Karpas-422 (cell line): ENCODE results near the gene HDAC5. TPM values are rescaled to one million over a fixed set of nuclear protein-coding genes. Genes with fewer than 3 reads are reported as not detected.
"Not testable (repeated sequence)": the region's sequence is repeated elsewhere in the genome, so short reads cannot be mapped to it uniquely, and the experiment has no call there.

Experiments
- DNase-seq: peaks from one replicate; pipeline ENCODE4 v3.0.0-alpha.2; 2015
- H2AFZ ChIP-seq: fragments of 200-600 bp; sonication (generic); 2 replicates; pipeline ENCODE4 v1.6.1; 2014; ENCODE audit warnings: antibody characterized with exemption, low read length, mixed read lengths
- H3K27ac ChIP-seq: fragments of 200-600 bp; sonication (generic); 2 replicates; pipeline ENCODE4 v1.5.1; 2014; ENCODE audit warnings: mild to moderate bottlenecking, low read length, moderate library complexity
- H3K27me3 ChIP-seq: fragments of 200-600 bp; sonication (generic); 2 replicates; pipeline ENCODE4 v1.6.1; 2014; ENCODE audit warnings: low read length, mixed read lengths
- H3K36me3 ChIP-seq: fragments of 200-600 bp; sonication (generic); 2 replicates; pipeline ENCODE4 v1.6.1; 2014; ENCODE audit warnings: low read length, mixed read lengths; ENCODE audit not compliant: insufficient read depth
- H3K4me1 ChIP-seq: fragments of 200-600 bp; sonication (generic); 2 replicates; pipeline ENCODE4 v1.6.1; 2014; ENCODE audit warnings: mild to moderate bottlenecking, low read length, mixed read lengths
- H3K4me2 ChIP-seq: fragments of 200-600 bp; sonication (generic); 2 replicates; pipeline ENCODE4 v1.6.1; 2014; ENCODE audit warnings: low read length, low read depth, mild to moderate bottlenecking; ENCODE audit not compliant: poor library complexity, severe bottlenecking
- H3K4me3 ChIP-seq: fragments of 200-600 bp; sonication (generic); 2 replicates; pipeline ENCODE4 v1.5.1; 2014; ENCODE audit warnings: mild to moderate bottlenecking, antibody characterized with exemption, low read length, mixed read lengths
- H3K79me2 ChIP-seq: fragments of 200-600 bp; sonication (generic); 2 replicates; pipeline ENCODE4 v1.6.1; 2014; ENCODE audit warnings: mild to moderate bottlenecking, low read length, mixed read lengths
- H3K9ac ChIP-seq: fragments of 200-600 bp; sonication (generic); 2 replicates; pipeline ENCODE4 v1.6.0; 2014; ENCODE audit warnings: low read length
- H3K9me2 ChIP-seq: fragments of 200-600 bp; sonication (generic), shearing (Covaris generic); replicated peaks from 2 replicates; pipeline ENCODE4 v1.6.0; 2014; ENCODE audit warnings: mild to moderate bottlenecking, low read length, moderate library complexity; ENCODE audit not compliant: insufficient read depth
- H3K9me3 ChIP-seq: fragments of 300-700, 200-600 bp; sonication (generic); 2 replicates; pipeline ENCODE4 v1.6.1; 2014; ENCODE audit warnings: low read length, mixed read lengths
- H4K20me1 ChIP-seq: fragments of 200-600 bp; sonication (generic); 2 replicates; pipeline ENCODE4 v1.6.1; 2014; ENCODE audit warnings: mild to moderate bottlenecking, antibody characterized with exemption, low read length, low read depth; ENCODE audit not compliant: insufficient read depth
- total RNA-seq: library from RNA; depleted of rRNA; stranded (reverse); fragments of >200 nt; shearing (Covaris generic); gene quantifications from 2 replicates; pipeline ENCODE4 v1.2.3, GENCODE V29; 2014; ENCODE audit warnings: low replicate concordance

The HDAC5 gene
- total RNA-seq, 1 experiment from 2014 or later: 24.4 TPM

- DNase-seq: no peak
- peaks cover 15% of the 10 kb centered on the region for H3K36me3 ChIP-seq
- no peaks in the 10 kb centered on the region for H3K9me3 ChIP-seq
- no peak overlapping the region for H2AFZ ChIP-seq
- no peaks in the 10 kb centered on the region for H4K20me1 ChIP-seq
- H3K27ac ChIP-seq: no peak overlapping the region
- H3K4me3 ChIP-seq: no peak overlapping the region
- H3K4me2 ChIP-seq: no peak overlapping the region
- no peaks in the 10 kb centered on the region for H3K4me1 ChIP-seq
- no peaks in the 10 kb centered on the region for H3K27me3 ChIP-seq
- H3K9ac ChIP-seq: no peak overlapping the region
- peaks cover 13% of the 10 kb centered on the region for H3K79me2 ChIP-seq
- H3K9me2 ChIP-seq: no peaks in the 10 kb centered on the region
Observed at GRCh38 chr17:44155488-44155887, 32.0 kb upstream of the HDAC5 start.

GRCh38 chr17:44152875-44153274, 29.4 kb upstream of the HDAC5 start:
- Histone ChIP-seq H4K20me1 (no peaks in the 10 kb centered on the region), H3K27me3 (no peaks in the 10 kb centered on the region), H3K9me2 (no peaks in the 10 kb centered on the region), H3K4me1 (no peaks in the 10 kb centered on the region), H3K9me3 (no peaks in the 10 kb centered on the region), H3K79me2 (peaks cover 27% of the 10 kb centered on the region), H3K36me3 (peaks cover 15% of the 10 kb centered on the region), H3K27ac (no peak overlapping the region), H3K4me3 (no peak overlapping the region), H3K9ac (no peak overlapping the region), H3K4me2 (no peak overlapping the region), H2AFZ (no peak overlapping the region)
- no peak for DNase-seq

GRCh38 chr17:44149750-44150329, 26.4 kb upstream of the HDAC5 start:
- Histone ChIP-seq H4K20me1 (no peaks in the 10 kb centered on the region), H3K9ac (no peak overlapping the region), H3K27me3 (no peaks in the 10 kb centered on the region), H3K79me2 (peaks cover 27% of the 10 kb centered on the region), H3K4me1 (no peaks in the 10 kb centered on the region), H3K27ac (no peak overlapping the region), H3K36me3 (peaks cover 16% of the 10 kb centered on the region), H3K9me3 (no peaks in the 10 kb centered on the region), H3K9me2 (no peaks in the 10 kb centered on the region), H3K4me3 (no peak overlapping the region), H3K4me2 (no peak overlapping the region), H2AFZ (no peak overlapping the region)
- DNase-seq: no peak

GRCh38 chr17:44149066-44149465, 25.6 kb upstream of the HDAC5 start:
- H3K27me3 ChIP-seq, H2AFZ ChIP-seq, H3K9me3 ChIP-seq, H3K27ac ChIP-seq, DNase-seq, H3K9ac ChIP-seq, H3K4me2 ChIP-seq, H4K20me1 ChIP-seq, H3K9me2 ChIP-seq, H3K4me3 ChIP-seq, H3K4me1 ChIP-seq: not testable (repeated sequence)
- Histone ChIP-seq H3K36me3 (peaks cover 16% of the 10 kb centered on the region), H3K79me2 (peaks cover 27% of the 10 kb centered on the region)

GRCh38 chr17:44147812-44148211, 24.4 kb upstream of the HDAC5 start:
- Histone ChIP-seq H3K4me1 (peaks cover 2% of the 10 kb centered on the region), H3K36me3 (peaks cover 15% of the 10 kb centered on the region), H3K4me2 (no peak overlapping the region), H2AFZ (no peak overlapping the region), H3K9me2 (no peaks in the 10 kb centered on the region), H3K27ac (no peak overlapping the region), H3K4me3 (no peak overlapping the region), H3K79me2 (peaks cover 37% of the 10 kb centered on the region), H3K27me3 (no peaks in the 10 kb centered on the region), H3K9me3 (no peaks in the 10 kb centered on the region), H4K20me1 (no peaks in the 10 kb centered on the region), H3K9ac (no peak overlapping the region)
- no peak for DNase-seq

- peaks cover 44% of the 10 kb centered on the region for H3K79me2 ChIP-seq
Observed at GRCh38 chr17:44146375-44147346, 23.2 kb upstream of the HDAC5 start.

GRCh38 chr17:44144966-44145739, 21.7 kb upstream of the HDAC5 start:
- Histone ChIP-seq H3K79me2 (peaks cover 31% of the 10 kb centered on the region), H3K9me3 (no peaks in the 10 kb centered on the region), H3K27ac (no peak overlapping the region), H2AFZ (no peak overlapping the region), H3K9me2 (no peaks in the 10 kb centered on the region), H3K4me1 (peaks cover 11% of the 10 kb centered on the region), H3K4me3 (no peak overlapping the region), H3K4me2 (no peak overlapping the region), H3K9ac (no peak overlapping the region), H4K20me1 (no peaks in the 10 kb centered on the region), H3K36me3 (peaks cover 9% of the 10 kb centered on the region), H3K27me3 (no peaks in the 10 kb centered on the region)
- DNase-seq: no peak

More at GRCh38 chr17:44146375-44147346, 23.2 kb upstream of the HDAC5 start:
- no peaks in the 10 kb centered on the region for H3K27me3 ChIP-seq
- H3K4me2 ChIP-seq: no peak overlapping the region
- no peak overlapping the region for H3K9ac ChIP-seq
- H3K9me2 ChIP-seq: no peaks in the 10 kb centered on the region
- peaks cover 13% of the 10 kb centered on the region for H3K36me3 ChIP-seq
- no peak overlapping the region for H3K4me3 ChIP-seq
- peaks cover 6% of the 10 kb centered on the region for H3K4me1 ChIP-seq
- no peak for DNase-seq
- no peak overlapping the region for H2AFZ ChIP-seq
- H3K27ac ChIP-seq: no peak overlapping the region
- no peaks in the 10 kb centered on the region for H4K20me1 ChIP-seq
- H3K9me3 ChIP-seq: no peaks in the 10 kb centered on the region

- H3K27me3 ChIP-seq, H3K4me2 ChIP-seq, H3K36me3 ChIP-seq, H3K9me3 ChIP-seq, H2AFZ ChIP-seq, H3K9me2 ChIP-seq, H3K4me3 ChIP-seq, DNase-seq, H3K9ac ChIP-seq, H3K27ac ChIP-seq, H4K20me1 ChIP-seq: not testable (repeated sequence)
- peaks cover 23% of the 10 kb centered on the region for H3K79me2 ChIP-seq
- H3K4me1 ChIP-seq: peaks cover 11% of the 10 kb centered on the region
Observed at GRCh38 chr17:44143921-44144320, 20.5 kb upstream of the HDAC5 start.
